Measurements from ENCODE around the gene KRTAP4-16.

DNA sequence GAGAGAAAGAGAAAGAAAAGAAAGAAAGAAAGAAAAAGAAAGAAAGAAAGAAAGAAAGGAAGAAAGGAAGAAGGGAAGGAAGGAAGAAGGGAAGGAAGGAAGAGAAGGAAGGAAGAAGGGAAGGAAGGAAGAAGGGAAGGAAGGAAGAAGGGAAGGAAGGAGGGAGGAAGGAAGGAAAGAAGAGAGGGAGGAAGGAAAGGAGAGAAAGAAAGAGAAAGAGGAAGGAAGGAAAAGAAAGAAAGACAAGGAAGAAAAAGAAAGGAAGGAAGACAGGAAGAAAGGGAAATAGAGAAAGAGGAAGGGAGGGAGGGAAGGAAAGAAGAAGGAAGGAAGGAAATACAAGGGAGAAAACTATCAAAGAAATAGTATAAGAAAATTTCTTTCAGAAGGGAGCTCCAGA is 25.2 kb downstream of the KRTAP4-16 start:
- TF ChIP-seq, protein P1, sequence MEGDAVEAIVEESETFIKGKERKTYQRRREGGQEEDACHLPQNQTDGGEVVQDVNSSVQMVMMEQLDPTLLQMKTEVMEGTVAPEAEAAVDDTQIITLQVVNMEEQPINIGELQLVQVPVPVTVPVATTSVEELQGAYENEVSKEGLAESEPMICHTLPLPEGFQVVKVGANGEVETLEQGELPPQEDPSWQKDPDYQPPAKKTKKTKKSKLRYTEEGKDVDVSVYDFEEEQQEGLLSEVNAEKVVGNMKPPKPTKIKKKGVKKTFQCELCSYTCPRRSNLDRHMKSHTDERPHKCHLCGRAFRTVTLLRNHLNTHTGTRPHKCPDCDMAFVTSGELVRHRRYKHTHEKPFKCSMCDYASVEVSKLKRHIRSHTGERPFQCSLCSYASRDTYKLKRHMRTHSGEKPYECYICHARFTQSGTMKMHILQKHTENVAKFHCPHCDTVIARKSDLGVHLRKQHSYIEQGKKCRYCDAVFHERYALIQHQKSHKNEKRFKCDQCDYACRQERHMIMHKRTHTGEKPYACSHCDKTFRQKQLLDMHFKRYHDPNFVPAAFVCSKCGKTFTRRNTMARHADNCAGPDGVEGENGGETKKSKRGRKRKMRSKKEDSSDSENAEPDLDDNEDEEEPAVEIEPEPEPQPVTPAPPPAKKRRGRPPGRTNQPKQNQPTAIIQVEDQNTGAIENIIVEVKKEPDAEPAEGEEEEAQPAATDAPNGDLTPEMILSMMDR (IDR thresholded peaks at IDR 0.05; ENCODE audit: borderline replicate concordance, extremely low read depth, low read length, poor library complexity, severe bottlenecking): no peak
- no peak for TF ChIP-seq EZH2 (IDR thresholded peaks at IDR 0.05; ENCODE audit: borderline replicate concordance, low read depth, low read length, severe bottlenecking)
